HL-60 (cell line): ENCODE measurements around the gene NUDT14.

Source experiments
- DNase-seq, 2 experiments: peaks; one replicate each; pipeline ENCODE4 v3.0.0-alpha.2; 2010 to 2020; ENCODE audit warnings: low read depth in 1 of 2, low spot score in 1 of 2
- H3K27ac ChIP-seq: fragments of 250-450 bp; sonication (Bioruptor Pico); replicated peaks from 2 replicates; pipeline ENCODE4 v1.5.1; 2020; ENCODE audit warnings: mild to moderate bottlenecking, moderate library complexity
- H3K27me3 ChIP-seq: fragments of 250-450 bp; sonication (Bioruptor Pico); 2 replicates; pipeline ENCODE4 v1.5.1; 2021; ENCODE audit warnings: mild to moderate bottlenecking, moderate library complexity; ENCODE audit not compliant: insufficient read depth, poor library complexity, severe bottlenecking
- H3K4me3 ChIP-seq: replicated peaks from 2 replicates; pipeline ENCODE4 v1.5.1; 2011; ENCODE audit warnings: mild to moderate bottlenecking, control low read depth, low read length; ENCODE audit not compliant: insufficient read depth
- GABPA ChIP-seq: IDR thresholded peaks from 2 replicates; pipeline ENCODE4 v1.6.1; 2012; ENCODE audit warnings: low read depth
- POLR2AphosphoS5 ChIP-seq: IDR thresholded peaks from 2 replicates; pipeline ENCODE4 v1.6.1; 2012; ENCODE audit warnings: low read depth
- SPI1 ChIP-seq: IDR thresholded peaks from 2 replicates; pipeline ENCODE4 v1.6.1; 2012; ENCODE audit warnings: low read depth, mild to moderate bottlenecking, borderline replicate concordance
- TF ChIP-seq, protein P1 (sequence below): IDR thresholded peaks from 2 replicates; pipeline ENCODE4 v1.6.1; 2012; ENCODE audit warnings: low read depth; ENCODE audit not compliant: insufficient replicate concordance
- TF ChIP-seq, protein P2 (sequence below): IDR thresholded peaks from one replicate; pipeline ENCODE4 v1.5.1; 2011; ENCODE audit warnings: low read length, control low read depth, inconsistent platforms; ENCODE audit not compliant: insufficient read depth

Gene NUDT14

DNA sequence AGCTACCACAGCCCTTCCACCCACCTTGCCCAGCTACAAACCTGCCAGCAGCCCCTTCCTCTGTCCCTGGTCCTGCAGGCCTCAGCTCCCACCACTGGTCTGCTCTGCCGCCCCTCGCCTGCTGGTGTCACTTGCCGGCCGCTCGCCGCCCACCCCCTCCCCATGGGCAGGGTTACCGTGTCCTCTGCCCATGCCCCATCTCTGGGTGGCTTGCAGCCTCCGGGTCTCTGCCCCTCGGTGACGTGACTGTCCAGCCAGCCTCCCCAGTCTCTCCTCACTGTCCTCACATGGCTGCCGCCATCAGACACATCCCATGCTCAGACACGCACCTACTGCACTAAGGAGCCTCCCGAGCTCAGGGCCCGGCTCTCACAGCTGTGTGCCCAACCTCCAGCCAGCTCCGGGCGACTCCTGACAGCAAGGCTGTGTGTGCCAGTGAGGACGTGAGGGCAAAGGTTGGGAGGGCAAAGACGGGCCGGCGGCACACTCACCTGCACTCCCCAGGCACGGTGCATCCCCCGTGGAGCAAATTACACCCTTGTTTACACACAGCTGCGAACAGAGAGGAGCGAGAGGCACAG lies 26.0 kb downstream of the NUDT14 start:
- no peak overlapping the region for H3K4me3 ChIP-seq
- no peak for TF ChIP-seq POLR2AphosphoS5
- no peak for TF ChIP-seq SPI1
- no peak for TF ChIP-seq GABPA
- TF ChIP-seq, protein P1, sequence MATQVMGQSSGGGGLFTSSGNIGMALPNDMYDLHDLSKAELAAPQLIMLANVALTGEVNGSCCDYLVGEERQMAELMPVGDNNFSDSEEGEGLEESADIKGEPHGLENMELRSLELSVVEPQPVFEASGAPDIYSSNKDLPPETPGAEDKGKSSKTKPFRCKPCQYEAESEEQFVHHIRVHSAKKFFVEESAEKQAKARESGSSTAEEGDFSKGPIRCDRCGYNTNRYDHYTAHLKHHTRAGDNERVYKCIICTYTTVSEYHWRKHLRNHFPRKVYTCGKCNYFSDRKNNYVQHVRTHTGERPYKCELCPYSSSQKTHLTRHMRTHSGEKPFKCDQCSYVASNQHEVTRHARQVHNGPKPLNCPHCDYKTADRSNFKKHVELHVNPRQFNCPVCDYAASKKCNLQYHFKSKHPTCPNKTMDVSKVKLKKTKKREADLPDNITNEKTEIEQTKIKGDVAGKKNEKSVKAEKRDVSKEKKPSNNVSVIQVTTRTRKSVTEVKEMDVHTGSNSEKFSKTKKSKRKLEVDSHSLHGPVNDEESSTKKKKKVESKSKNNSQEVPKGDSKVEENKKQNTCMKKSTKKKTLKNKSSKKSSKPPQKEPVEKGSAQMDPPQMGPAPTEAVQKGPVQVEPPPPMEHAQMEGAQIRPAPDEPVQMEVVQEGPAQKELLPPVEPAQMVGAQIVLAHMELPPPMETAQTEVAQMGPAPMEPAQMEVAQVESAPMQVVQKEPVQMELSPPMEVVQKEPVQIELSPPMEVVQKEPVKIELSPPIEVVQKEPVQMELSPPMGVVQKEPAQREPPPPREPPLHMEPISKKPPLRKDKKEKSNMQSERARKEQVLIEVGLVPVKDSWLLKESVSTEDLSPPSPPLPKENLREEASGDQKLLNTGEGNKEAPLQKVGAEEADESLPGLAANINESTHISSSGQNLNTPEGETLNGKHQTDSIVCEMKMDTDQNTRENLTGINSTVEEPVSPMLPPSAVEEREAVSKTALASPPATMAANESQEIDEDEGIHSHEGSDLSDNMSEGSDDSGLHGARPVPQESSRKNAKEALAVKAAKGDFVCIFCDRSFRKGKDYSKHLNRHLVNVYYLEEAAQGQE: no peak
- TF ChIP-seq, protein P2, sequence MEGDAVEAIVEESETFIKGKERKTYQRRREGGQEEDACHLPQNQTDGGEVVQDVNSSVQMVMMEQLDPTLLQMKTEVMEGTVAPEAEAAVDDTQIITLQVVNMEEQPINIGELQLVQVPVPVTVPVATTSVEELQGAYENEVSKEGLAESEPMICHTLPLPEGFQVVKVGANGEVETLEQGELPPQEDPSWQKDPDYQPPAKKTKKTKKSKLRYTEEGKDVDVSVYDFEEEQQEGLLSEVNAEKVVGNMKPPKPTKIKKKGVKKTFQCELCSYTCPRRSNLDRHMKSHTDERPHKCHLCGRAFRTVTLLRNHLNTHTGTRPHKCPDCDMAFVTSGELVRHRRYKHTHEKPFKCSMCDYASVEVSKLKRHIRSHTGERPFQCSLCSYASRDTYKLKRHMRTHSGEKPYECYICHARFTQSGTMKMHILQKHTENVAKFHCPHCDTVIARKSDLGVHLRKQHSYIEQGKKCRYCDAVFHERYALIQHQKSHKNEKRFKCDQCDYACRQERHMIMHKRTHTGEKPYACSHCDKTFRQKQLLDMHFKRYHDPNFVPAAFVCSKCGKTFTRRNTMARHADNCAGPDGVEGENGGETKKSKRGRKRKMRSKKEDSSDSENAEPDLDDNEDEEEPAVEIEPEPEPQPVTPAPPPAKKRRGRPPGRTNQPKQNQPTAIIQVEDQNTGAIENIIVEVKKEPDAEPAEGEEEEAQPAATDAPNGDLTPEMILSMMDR: no peak
- H3K27ac ChIP-seq: no peak overlapping the region
- H3K27me3 ChIP-seq: peaks cover 26% of the 10 kb centered on the region
- DNase-seq: no peak

DNA sequence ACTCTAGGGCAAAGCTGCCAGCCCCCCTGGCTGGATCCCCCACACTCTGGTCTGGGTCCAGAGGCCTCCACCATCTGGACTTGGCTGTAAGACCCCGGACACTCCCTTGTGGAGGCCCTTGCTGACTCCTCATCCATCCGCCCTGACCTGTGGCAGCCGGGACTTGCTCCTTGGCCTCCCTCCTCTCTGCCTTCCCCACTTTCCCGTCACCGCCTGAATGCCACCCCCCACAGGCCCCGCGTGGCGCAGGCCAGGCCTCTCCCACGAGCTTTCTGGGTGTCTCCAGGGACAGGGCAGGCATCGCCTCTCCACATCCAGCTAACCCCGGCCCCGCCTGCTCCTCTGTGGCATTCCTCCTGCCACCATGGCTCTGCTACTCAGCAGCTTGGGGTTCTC lies 26.6 kb downstream of the NUDT14 start:
- Histone ChIP-seq H3K27ac (no peak overlapping the region), H3K27me3 (peaks cover 26% of the 10 kb centered on the region), H3K4me3 (no peak overlapping the region)
- TF ChIP-seq, protein P1: no peak
- TF ChIP-seq GABPA: no peak
- no peak for TF ChIP-seq SPI1
- TF ChIP-seq POLR2AphosphoS5: no peak
- TF ChIP-seq, protein P2: no peak
- no peak for DNase-seq

DNA sequence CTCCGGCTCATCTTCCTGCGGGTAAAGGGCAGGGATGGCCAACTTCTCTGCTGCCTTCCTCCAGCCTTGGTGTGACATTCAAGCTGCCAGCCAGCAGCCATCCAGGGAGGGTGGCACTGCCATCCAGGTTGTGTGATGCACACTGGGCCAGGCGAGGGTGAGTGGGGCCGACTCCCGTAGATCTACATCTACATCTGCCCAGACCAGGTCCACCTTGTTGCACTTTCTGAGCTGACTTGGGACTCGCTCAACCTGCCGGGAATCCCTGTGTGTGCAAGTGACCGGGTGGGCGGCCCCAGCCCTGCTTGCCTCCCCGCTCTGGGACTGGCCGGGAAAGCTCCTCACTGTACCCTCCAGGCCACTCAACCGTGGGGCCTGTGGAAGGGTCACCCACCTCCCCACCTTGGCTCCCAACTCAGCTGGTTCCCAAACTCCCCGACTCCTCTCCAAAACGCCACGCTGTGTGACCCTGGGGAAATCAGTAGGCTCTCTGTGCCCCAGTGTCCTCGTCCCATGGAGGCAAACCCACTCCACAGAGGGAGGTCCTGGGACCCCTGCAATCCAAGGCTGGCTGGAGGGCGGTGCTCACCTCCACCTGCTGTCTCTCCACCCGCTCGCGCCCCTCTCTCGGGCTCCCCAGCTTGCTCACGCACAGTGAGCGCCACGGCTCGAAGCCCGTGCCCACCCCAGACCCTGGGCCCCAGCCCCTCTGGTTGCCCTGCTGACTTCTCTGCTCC lies 27.2 kb downstream of the NUDT14 start:
- no peak overlapping the region for H3K4me3 ChIP-seq
- H3K27me3 ChIP-seq: peaks cover 26% of the 10 kb centered on the region
- TF ChIP-seq SPI1 (no peak), POLR2AphosphoS5 (no peak), GABPA (no peak)
- TF ChIP-seq, protein P2: no peak
- TF ChIP-seq, protein P1: no peak
- no peak overlapping the region for H3K27ac ChIP-seq
- DNase-seq: no peak
